Measurements from ENCODE around the gene PES1.

DNA sequence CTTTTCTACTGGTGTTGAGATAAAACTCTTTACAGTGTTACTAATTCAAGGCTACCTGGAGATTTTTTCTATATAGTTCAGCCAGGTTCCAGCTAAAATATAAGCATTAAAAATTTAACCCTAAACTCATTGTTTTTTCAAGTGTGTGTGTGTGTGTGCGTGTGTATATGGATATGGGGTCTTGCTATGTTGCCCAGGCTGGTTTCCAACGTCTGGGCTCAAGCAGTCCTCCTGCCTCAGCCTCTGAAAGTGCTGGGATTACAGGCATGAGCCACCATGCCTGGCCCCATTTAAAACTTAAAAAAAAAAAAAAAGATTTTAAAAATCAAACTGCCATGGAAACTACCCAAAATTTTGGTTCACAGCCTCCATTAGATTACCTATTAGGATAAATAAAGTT, 4.5 kb upstream of the PES1 start:
- no peak for TF ChIP-seq POLR2A (IDR thresholded peaks at IDR 0.05)
- TF ChIP-seq, protein P1, sequence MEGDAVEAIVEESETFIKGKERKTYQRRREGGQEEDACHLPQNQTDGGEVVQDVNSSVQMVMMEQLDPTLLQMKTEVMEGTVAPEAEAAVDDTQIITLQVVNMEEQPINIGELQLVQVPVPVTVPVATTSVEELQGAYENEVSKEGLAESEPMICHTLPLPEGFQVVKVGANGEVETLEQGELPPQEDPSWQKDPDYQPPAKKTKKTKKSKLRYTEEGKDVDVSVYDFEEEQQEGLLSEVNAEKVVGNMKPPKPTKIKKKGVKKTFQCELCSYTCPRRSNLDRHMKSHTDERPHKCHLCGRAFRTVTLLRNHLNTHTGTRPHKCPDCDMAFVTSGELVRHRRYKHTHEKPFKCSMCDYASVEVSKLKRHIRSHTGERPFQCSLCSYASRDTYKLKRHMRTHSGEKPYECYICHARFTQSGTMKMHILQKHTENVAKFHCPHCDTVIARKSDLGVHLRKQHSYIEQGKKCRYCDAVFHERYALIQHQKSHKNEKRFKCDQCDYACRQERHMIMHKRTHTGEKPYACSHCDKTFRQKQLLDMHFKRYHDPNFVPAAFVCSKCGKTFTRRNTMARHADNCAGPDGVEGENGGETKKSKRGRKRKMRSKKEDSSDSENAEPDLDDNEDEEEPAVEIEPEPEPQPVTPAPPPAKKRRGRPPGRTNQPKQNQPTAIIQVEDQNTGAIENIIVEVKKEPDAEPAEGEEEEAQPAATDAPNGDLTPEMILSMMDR (IDR thresholded peaks at IDR 0.05) = no peak
